ENCODE measurements around the gene TVP23A.

DNA sequence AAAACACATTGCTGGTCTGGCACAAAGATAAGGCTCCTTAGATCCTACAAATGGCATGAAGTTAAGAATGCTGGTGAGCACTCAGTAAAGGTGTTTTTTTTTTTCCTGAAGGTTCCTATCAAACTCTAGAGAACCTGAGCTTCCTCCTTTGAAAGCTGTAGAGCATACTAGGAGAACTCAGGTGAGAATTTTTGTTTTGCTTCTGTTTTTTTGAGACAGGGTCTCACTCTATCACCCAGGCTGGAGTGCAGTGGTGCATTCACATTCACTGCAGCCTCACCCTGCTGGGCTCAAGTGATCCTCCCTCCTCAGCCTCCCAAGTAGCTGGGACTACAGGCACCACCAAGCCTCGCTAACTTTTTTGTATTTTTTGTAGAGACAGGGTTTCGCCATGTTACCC is 37.4 kb upstream of the TVP23A start:
- TF ChIP-seq, protein P1, sequence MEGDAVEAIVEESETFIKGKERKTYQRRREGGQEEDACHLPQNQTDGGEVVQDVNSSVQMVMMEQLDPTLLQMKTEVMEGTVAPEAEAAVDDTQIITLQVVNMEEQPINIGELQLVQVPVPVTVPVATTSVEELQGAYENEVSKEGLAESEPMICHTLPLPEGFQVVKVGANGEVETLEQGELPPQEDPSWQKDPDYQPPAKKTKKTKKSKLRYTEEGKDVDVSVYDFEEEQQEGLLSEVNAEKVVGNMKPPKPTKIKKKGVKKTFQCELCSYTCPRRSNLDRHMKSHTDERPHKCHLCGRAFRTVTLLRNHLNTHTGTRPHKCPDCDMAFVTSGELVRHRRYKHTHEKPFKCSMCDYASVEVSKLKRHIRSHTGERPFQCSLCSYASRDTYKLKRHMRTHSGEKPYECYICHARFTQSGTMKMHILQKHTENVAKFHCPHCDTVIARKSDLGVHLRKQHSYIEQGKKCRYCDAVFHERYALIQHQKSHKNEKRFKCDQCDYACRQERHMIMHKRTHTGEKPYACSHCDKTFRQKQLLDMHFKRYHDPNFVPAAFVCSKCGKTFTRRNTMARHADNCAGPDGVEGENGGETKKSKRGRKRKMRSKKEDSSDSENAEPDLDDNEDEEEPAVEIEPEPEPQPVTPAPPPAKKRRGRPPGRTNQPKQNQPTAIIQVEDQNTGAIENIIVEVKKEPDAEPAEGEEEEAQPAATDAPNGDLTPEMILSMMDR (conservative IDR thresholded peaks at IDR 0.05; ENCODE audit: low read depth, low read length): no peak
- no peak for TF ChIP-seq EZH2 (IDR thresholded peaks at IDR 0.05; ENCODE audit: borderline replicate concordance, low read depth, low read length, poor library complexity, severe bottlenecking)
